Muscle layer of colon (tissue), 2 donors: ENCODE results near the gene KLHL17.
A peak's percentile ranks its signal among the peaks of the same experiment; 100 is the strongest.

Source experiments
- H3K27ac ChIP-seq: one replicate; pipeline ENCODE4 v1.7.0; 2013; ENCODE audit warnings: low read depth, mild to moderate bottlenecking, low read length, moderate library complexity
- H3K27me3 ChIP-seq, 2 donors: one replicate each; pipeline ENCODE4 v1.7.0; 2013; ENCODE audit warnings: low read length in 2 of 2, mild to moderate bottlenecking in 2 of 2; ENCODE audit not compliant: insufficient read depth in 2 of 2, control insufficient read depth in 1 of 2
- H3K36me3 ChIP-seq: one replicate; pipeline ENCODE4 v1.7.0; 2013; ENCODE audit warnings: mild to moderate bottlenecking, low read length; ENCODE audit not compliant: insufficient read depth
- H3K4me1 ChIP-seq: one replicate; pipeline ENCODE4 v1.7.0; 2013; ENCODE audit warnings: mild to moderate bottlenecking, low read length; ENCODE audit not compliant: insufficient read depth
- H3K4me3 ChIP-seq, 2 donors: one replicate each; pipeline ENCODE4 v1.7.0; 2013; ENCODE audit warnings: low read length in 2 of 2, low read depth in 1 of 2, mild to moderate bottlenecking in 1 of 2, moderate library complexity in 1 of 2
- H3K9ac ChIP-seq: one replicate; pipeline ENCODE4 v1.7.0; 2013; ENCODE audit warnings: low read length
- H3K9me3 ChIP-seq: one replicate; pipeline ENCODE4 v1.7.0; 2013; ENCODE audit warnings: mild to moderate bottlenecking, low read length
- donor health status: abdominal sarcoma.
- donor health status: Adenocarcinoma of cecum.

Gene KLHL17

DNA sequence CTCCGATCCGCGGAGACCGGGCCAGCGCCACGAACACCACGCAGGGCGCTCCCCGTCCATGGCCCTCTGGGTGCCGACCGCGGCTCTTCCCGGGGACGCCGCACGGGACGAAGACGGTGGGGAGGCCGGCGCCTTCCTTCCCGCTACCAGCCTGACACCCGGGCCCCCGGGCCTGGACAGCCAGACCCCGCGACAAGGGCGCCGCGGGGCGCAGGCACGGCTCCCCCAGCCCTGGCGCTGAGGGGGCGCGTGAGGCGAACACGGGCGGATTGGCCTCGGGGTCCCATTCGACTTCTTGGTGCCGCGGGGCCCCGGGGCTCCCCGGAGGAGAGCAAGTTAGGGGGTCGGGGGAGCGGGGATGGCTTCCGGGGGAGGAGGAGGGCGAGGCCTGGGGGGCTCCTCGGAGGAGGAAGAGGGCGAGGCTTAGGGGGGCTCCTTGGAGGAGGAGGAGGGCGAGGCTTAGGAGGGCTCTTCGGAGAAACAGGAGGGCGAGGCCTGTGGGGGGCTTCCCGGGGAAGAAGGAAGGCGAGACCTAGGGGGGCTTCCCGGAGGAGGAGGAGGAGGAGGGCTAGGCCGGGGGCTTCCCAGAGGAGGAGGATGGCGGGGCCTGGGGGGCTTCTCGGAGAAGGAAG lies 537 bp upstream of the KLHL17 start:
- Histone ChIP-seq H3K4me1 (peaks cover 19% of the 10 kb centered on the region), H3K27ac (no peak overlapping the region), H3K27me3 (no peaks in the 10 kb centered on the region), H3K9ac (no peak overlapping the region), H3K36me3 (peaks cover 20% of the 10 kb centered on the region), H3K4me3 (peak overlapping the region; percentile 62 to 98), H3K9me3 (no peaks in the 10 kb centered on the region)

DNA sequence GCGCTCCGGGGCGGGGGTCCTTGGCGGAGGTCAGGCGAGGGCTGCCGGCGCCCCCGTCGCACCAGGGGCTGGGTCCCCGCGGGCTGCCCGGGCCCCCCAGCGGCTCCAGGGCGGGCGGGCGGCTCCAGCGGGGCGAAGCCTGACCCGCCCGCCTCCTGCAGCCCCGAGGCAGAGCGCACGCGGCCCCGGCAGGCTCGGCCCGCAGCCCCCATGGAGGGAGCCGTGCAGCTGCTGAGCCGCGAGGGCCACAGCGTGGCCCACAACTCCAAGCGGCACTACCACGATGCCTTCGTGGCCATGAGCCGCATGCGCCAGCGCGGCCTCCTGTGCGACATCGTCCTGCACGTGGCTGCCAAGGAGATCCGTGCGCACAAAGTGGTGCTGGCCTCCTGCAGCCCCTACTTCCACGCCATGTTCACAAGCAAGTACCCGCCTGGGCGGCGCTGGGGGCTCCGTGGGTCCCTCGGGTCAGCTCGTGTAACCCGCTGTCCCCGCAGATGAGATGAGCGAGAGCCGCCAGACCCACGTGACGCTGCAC lies 817 bp downstream of the KLHL17 start:
- Histone ChIP-seq H3K9ac (no peak overlapping the region), H3K36me3 (peaks cover 6% of the 10 kb centered on the region), H3K27ac (no peak overlapping the region), H3K9me3 (no peaks in the 10 kb centered on the region), H3K4me1 (peaks cover 19% of the 10 kb centered on the region), H3K4me3 (peak overlapping the region in 1 of 2 donors; percentile 38), H3K27me3 (peaks cover 0 to 2% of the 10 kb centered on the region in 2 donors)

DNA sequence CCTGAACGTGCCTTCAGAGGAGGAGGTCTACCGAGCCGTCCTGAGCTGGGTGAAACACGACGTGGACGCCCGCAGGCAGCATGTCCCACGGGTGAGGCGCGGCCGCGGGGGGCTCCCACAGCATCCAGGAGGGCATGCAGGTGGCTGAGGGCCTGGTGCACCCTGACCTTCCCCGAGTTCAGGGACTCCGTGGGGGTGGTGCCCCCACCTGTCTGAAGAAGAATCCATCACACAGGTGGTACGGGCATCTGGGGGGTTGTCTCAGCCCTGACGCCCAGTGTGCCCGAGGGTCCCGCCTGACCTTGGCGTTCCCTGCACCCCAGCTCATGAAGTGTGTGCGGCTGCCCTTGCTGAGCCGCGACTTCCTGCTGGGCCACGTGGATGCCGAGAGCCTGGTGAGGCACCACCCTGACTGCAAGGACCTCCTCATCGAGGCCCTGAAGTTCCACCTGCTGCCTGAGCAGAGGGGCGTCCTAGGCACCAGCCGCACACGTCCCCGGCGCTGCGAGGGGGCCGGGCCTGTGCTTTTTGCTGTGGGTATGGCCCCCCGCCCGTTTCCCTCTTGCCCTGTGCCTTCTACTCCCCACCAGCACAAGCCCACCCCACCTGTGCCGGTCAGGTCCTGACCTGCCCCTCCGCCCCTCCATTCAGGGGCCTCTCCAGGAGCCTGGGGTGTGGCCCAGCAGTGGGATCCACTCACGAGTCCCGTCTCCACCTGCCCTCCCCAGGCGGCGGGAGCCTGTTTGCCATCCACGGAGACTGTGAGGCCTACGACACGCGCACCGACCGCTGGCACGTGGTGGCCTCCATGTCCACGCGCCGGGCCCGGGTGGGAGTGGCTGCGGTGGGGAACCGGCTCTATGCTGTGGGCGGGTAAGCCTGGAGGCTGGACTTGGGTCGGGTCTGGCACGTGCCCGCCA lies 2.3 kb downstream of the KLHL17 start:
- no peaks in the 10 kb centered on the region for H3K9me3 ChIP-seq
- peaks cover 10% of the 10 kb centered on the region for H3K4me1 ChIP-seq
- no peak overlapping the region for H3K9ac ChIP-seq
- peaks cover under 1 to 17% of the 10 kb centered on the region in 2 donors for H3K27me3 ChIP-seq
- no peaks in the 10 kb centered on the region for H3K36me3 ChIP-seq
- no peak overlapping the region for H3K27ac ChIP-seq
- H3K4me3 ChIP-seq, result no peak overlapping the region

DNA sequence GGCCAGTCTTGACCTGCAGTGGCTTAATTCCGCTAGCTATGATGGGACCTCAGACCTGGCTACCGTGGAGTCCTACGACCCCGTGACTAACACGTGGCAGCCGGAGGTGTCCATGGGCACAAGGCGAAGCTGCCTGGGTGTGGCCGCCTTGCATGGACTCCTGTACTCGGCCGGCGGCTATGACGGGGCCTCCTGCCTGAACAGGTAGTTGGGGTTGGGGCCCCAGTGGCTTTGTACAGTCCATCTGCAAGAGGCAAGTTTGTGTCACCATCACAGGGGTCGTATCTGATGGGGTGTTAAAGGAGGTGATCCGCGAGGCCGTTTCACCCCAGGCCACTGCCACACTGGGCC lies 2.9 kb downstream of the KLHL17 start:
- H3K4me1 ChIP-seq, result peaks cover 3% of the 10 kb centered on the region
- no peaks in the 10 kb centered on the region for H3K36me3 ChIP-seq
- peaks cover 7 to 23% of the 10 kb centered on the region in 2 donors for H3K27me3 ChIP-seq
- H3K9ac ChIP-seq, result no peak overlapping the region
- no peak overlapping the region for H3K4me3 ChIP-seq
- H3K27ac ChIP-seq, result no peak overlapping the region
- no peaks in the 10 kb centered on the region for H3K9me3 ChIP-seq

DNA sequence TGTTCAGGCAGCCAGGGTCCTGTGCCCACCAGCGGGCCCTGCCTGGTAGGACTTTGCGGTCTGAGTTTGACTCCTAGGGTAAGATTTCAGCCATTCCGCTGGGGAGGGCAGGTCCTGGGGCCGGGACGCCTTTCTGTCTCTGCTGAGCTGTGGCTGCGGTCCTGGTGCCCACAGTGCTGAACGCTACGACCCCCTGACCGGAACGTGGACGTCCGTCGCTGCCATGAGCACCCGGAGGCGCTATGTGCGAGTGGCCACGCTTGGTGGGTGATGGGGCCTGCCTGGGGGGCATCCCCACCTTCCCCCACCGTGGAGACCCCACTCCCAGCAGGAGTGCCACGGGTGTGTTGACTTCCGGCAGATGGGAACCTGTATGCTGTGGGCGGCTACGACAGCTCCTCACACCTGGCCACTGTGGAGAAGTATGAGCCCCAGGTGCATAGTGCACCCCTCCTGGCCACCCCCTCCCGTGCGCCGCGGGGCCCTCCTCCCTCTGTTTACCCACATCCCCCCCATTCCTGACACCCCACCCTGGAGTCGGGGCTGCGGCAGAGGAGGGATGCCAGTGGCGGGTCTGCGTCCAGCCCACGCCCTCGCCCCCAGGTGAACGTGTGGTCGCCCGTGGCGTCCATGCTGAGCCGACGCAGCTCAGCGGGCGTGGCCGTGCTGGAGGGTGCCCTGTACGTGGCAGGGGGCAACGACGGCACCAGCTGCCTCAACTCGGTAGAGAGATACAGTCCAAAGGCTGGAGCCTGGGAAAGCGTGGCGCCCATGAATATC lies 3.6 kb downstream of the KLHL17 start:
- H3K36me3 ChIP-seq, result no peaks in the 10 kb centered on the region
- no peaks in the 10 kb centered on the region for H3K9me3 ChIP-seq
- H3K4me1 ChIP-seq, result no peaks in the 10 kb centered on the region
- no peak overlapping the region for H3K9ac ChIP-seq
- peaks cover 13 to 30% of the 10 kb centered on the region in 2 donors for H3K27me3 ChIP-seq
- no peak overlapping the region for H3K4me3 ChIP-seq
- H3K27ac ChIP-seq, result no peak overlapping the region

DNA sequence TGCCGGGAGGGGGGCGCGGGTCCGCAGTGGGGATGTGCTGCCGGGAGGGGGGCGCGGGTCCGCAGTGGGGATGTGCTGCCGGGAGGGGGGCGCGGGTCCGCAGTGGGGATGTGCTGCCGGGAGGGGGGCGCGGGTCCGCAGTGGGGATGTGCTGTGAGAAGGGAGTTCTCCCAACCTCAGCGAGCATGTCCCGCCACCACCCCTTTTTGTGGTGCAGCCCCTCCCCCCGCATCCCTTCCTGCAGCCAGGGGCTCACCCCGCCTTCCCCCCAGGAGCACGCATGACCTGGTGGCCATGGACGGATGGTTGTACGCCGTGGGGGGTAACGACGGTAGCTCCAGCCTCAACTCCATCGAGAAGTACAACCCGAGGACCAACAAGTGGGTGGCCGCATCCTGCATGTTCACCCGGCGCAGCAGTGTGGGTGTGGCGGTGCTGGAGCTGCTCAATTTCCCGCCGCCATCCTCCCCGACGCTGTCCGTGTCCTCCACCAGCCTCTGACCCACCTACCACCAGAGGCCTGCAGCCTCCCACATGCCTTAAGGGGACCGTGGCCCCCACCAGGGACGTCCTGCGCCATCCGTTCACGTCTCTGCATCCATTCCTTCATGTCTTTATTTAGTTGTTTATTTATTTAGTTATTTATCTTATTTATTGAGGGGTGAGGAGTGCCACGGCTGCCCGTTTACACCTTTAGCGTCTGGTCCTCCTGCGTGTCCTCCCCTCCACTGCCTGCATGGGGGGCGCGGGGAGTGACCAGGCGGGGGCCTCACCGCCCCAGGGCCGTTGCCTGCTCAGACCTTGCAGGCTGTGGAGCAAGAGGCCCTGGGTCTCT lies 4.5 kb downstream of the KLHL17 start:
- Histone ChIP-seq H3K4me1 (no peaks in the 10 kb centered on the region), H3K4me3 (no peak overlapping the region), H3K27ac (no peak overlapping the region), H3K27me3 (peaks cover 17 to 33% of the 10 kb centered on the region in 2 donors), H3K36me3 (no peaks in the 10 kb centered on the region), H3K9ac (no peak overlapping the region), H3K9me3 (no peaks in the 10 kb centered on the region)

DNA sequence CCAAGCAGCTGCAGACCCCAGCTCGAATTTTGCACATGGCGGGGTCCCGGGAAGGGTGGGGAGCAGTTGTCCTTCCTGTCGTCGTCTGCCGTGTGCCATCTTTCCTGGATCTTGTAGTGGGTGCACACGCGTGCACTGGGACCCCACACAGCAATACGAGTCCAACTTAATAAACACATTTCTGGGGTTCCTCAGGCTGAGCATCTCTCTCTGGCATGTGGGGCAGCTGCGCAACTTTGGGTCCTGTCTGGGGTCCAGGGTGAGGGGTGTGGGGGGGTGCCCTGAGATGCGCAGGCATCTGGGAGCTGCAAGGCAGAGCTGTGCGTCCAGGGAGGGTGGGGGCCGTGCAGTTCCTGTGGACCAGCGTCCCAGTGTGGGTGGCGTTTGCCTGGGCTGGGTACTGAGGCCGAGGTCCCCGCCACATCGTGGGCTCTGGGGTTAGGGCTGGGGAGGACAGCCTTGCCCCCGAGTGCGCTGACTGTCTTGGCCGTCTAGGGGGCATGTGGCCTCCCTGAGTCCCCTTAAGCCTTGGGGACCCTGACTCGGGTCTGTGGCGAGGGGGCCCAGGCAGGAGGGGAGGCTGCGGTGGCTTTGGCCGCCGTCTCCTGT lies 5.2 kb downstream of the KLHL17 start:
- Histone ChIP-seq H3K4me1 (no peaks in the 10 kb centered on the region), H3K9me3 (no peaks in the 10 kb centered on the region), H3K36me3 (no peaks in the 10 kb centered on the region), H3K27me3 (peaks cover 17 to 39% of the 10 kb centered on the region in 2 donors), H3K27ac (no peak overlapping the region), H3K4me3 (no peak overlapping the region), H3K9ac (no peak overlapping the region)

DNA sequence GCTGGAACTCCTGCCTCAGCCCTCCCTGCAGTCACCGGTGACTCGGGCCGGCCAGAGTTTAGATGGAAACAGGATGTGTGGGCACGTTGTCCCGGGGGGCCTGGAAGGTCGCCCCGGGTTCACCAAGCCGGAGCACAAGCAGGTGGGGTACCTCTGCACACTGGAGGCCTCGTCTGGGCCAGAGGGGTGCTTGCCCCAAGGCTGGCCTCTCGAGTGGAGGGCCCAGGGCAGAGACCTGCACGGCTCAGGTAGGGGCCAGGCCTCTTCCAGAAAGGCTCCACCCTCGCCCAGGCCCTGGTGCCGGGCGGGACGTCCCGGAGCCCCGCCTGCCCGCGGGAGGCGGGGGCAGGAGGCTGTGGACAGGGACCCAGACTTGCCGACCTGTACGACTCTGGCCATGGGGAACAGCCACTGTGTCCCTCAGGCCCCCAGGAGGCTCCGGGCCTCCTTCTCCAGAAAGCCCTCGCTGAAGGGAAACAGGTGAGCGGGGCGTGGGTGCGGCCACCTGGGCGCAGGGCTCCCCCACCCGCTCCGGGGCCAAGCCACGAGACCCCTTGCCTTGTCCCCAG lies 5.8 kb downstream of the KLHL17 start, which contains the start of gene PLEKHN1:
Gene PLEKHN1 (plus strand): TSS at position 348 of the 569 bp plus-strand sequence. CDS start 50 bp downstream, at position 398.
- no peak within 1 kb of the TSS for H3K27ac ChIP-seq
- H3K9ac ChIP-seq, result no peak within 1 kb of the TSS
- peaks cover 17 to 45% of the 10 kb centered on the region in 2 donors for H3K27me3 ChIP-seq

DNA sequence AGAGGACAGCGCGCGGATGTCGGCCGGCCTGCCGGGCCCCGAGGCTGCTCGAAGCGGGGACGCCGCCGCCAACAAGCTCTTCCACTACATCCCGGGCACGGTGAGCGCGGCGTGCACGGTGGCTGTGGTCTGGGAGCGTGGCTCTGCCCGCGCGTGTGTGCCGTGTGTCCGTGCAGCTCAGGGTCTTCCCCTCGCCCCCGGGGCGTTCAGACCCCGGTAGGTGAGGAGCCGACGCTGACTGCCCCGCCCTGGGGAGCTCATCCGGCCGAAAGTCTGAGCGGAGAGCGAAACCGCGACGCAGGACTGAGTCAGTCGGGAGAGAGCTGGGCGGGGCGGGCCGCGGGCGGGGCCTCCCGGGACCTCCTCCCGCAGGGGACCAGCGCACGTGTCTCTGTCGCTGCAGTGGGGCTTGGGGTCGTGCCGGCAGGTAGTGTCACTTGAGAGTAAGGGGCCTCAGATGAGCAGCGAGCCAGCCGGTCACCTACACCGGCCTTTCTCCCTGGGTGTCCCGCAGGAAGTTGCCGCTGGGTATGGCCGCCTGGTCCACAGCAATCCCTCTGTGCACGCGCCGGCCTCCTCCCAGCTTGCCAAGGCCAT lies 6.4 kb downstream of the KLHL17 start:
- no peak overlapping the region for H3K27ac ChIP-seq
- no peaks in the 10 kb centered on the region for H3K36me3 ChIP-seq

More for the DNA sequence above, 5.8 kb downstream of the KLHL17 start, which contains the start of gene PLEKHN1:
- peak within 1 kb of the TSS; percentile 31 to 65 for H3K4me3 ChIP-seq
- no peaks in the 10 kb centered on the region for H3K9me3 ChIP-seq
- H3K36me3 ChIP-seq, result no peaks in the 10 kb centered on the region
- no peaks in the 10 kb centered on the region for H3K4me1 ChIP-seq

More for the DNA sequence above, 6.4 kb downstream of the KLHL17 start:
- H3K27me3 ChIP-seq, result peaks cover 17 to 51% of the 10 kb centered on the region in 2 donors
- H3K4me1 ChIP-seq, result no peaks in the 10 kb centered on the region
- H3K9me3 ChIP-seq, result no peaks in the 10 kb centered on the region
- peak overlapping the region; percentile 31 to 65 for H3K4me3 ChIP-seq
- H3K9ac ChIP-seq, result no peak overlapping the region
